ENCODE measurements around the gene CDH8.

CDH8 gene
- long read RNA-seq, donor 1, partial matches to known transcripts = 0 of 2 reads
- long read RNA-seq, donor 1, other reads (novel, unspliced or antisense) = 0 of 2 reads
- long read RNA-seq, donor 2 = 0 reads
- long read RNA-seq, donor 3, partial matches to known transcripts = 0 of 1 reads
- long read RNA-seq, donor 3, other reads (novel, unspliced or antisense) = 0 of 1 reads
- long read RNA-seq, donor 4 = 0 reads
- long read RNA-seq, donor 5 = 0 reads
- long read RNA-seq, donor 6, full-length matches to known transcripts = 1 of 1 reads
- long read RNA-seq, donor 6, partial matches to known transcripts = 0 of 1 reads
- long read RNA-seq, donor 6, other reads (novel, unspliced or antisense) = 0 of 1 reads
- long read RNA-seq, donor 7 = 0 reads
- long read RNA-seq, donor 8 = 0 reads

GRCh38 chr16:62036101-62036801 lies at the start of gene CDH8:
Gene CDH8 (minus strand): TSS chr16:62036438. CDS start chr16:62021403, 15,035 bp downstream.
- peak; percentile 71 for DNase-seq

DNA sequence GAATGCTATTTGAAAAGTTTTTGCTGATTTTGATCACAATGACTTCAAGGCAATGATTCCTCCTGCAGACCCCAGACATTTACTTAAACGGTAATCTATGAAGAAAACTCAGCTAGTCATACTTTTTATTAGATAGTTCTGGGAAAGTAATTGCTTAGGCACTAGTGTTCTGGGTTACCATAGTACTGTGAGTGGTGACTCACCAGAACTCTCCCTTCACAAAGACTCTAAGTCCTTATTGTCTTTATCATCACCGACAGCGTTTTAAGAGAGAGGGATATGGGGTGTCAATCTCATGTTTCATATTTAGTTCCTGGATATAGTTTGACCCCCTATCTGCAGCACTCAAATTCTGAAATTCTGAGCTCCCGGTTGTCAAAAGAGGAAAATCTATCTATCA lies 43.0 kb upstream of the CDH8 start:
- DNase-seq = no peak

GRCh38 chr16:62077998-62078397 lies 41.8 kb upstream of the CDH8 start:
- DNase-seq = no peak

- no peak for DNase-seq
These were observed 40.6 kb upstream of the CDH8 start for GRCh38 chr16:62076886-62077285.

DNA sequence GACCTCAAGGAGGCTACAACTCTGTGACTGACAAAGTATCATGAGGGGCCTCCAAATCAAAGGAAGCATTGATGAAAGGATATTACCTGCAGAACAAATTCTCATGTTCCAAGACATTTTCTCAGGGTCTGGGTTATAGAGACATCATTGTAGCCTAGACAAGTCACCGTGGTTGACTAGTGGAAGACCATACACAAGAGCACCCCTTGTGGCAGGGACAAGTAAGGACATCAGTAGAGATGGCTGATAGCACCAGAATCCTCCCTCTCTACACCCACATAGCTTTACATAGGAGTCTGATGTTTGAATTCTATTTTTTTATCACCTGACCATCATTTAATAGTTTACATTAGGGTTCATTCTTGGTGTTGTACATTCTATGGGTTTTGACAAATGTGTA lies 32.5 kb upstream of the CDH8 start:
- no peak for DNase-seq

DNA sequence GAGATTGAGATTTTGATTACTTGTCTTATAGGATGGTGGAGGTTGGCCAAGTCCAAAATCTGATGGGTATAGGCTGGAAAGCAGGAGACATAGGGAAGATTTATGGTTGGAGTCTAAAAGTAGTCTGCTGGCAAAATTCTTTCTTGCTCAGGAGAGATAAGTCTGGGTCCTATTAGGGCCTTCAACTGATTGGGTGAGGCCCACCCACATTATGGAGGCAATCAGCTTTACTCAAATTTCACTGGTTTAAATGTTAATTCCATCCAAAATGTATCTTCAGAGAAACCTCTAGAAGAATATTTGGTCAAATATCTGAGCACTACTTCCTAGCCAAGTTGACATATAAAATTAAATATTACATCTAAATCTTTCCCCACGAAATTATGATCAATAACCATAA lies 31.7 kb upstream of the CDH8 start:
- no peak for DNase-seq

DNA sequence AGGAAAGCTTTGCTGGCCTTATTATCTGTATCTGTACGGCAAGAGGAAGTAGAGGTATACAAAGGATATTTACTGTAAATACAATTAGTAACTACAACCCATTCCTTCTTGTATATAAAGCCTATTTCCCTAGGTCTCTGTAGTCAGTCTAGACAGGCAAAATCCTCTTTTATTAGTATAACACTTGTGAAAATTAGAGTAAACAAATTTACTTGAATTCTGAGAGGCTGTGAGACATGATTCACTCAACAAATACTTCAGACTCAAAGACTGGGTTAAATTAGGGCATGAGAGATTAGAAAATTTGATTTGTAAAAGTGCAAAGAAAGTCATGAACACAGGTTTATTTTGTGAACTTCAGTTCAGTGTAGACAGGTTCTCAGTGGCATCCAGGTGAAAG lies 30.9 kb upstream of the CDH8 start:
- no peak for DNase-seq

DNA sequence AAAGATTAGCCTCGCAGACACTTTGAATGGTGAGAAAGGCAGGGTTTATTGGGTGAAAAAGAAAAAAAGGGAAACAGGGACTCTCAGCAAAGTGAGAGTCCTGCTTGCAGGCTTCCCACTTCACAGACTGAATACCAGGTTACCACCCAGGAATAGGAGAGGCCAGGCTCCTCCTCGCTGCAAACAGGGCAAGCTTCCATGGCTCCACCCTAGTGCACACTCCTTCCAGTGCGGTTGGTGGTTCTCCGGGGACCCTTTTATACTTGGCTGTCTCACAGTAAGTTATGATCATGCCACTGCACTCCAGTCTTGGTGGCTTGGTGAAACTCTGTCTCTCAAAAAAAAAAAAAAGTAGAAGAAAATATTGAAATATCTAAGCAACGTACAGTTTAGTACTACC lies 30.5 kb upstream of the CDH8 start:
- no peak for DNase-seq

- no peak for DNase-seq
These were observed 27.9 kb upstream of the CDH8 start for GRCh38 chr16:62064173-62064572.

DNA sequence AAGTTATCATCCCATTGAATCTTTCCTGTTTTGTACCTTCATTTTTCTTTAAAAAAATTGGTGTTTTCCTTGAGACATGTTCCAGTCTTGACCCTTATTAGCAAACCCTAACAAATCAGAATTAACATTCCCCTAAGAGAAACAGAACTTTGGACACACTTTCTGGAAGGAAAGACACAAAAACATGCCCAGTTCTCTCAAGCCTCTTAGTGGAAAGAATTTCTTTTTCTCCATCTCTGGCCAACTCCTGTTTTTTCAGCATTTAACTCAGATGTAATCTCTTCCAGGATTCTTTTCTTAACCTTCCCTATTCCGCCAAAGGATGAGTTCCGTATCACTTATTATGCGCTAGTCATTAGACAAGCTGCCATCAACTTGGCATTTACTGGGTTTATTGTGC lies 23.9 kb upstream of the CDH8 start:
- DNase-seq = no peak

- DNase-seq = no peak
These were observed 23.3 kb upstream of the CDH8 start for GRCh38 chr16:62059527-62059926.

GRCh38 chr16:62058412-62058811 lies 22.2 kb upstream of the CDH8 start:
- DNase-seq = no peak

DNA sequence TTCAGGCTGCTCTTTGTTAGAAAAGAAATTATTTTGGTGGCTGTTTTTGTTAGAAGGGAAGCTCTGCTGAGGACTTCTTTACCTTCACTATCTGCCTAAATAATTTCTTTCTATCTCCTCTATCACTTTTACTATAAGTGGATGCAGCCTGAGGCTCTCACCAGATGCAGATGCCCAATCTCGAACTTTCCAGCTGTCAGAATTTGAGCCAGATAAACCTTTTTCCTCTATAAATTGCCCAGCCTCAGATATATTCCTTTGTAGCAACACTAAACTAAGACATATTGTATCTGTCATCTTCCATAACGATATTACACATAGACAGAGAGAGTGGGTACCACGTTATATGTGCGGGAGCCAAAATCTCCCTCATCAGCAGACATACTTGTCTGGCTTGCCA lies 15.7 kb upstream of the CDH8 start:
- DNase-seq = no peak

DNA sequence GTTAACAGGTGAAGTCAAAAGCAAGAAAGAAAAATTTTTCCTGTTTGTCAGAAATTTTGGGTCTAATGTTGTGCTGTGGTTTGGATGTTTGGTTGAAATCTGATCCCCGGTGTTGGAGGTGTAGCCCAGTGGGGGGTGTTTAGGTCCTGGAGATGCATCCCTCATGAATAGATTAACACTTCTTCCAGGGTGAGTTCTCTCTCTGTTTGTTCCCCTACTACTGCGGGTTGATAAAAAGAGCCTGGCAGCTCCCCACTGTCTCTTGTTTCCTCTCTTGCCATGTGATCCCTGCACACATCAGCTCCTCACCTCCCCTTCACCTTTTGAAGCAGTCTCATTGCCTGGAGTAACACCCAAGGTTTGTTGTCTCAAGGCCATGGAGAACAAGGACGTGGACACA lies 14.6 kb upstream of the CDH8 start:
- no peak for DNase-seq

- DNase-seq = no peak
These were observed 10.6 kb upstream of the CDH8 start for GRCh38 chr16:62046801-62047200.

DNA sequence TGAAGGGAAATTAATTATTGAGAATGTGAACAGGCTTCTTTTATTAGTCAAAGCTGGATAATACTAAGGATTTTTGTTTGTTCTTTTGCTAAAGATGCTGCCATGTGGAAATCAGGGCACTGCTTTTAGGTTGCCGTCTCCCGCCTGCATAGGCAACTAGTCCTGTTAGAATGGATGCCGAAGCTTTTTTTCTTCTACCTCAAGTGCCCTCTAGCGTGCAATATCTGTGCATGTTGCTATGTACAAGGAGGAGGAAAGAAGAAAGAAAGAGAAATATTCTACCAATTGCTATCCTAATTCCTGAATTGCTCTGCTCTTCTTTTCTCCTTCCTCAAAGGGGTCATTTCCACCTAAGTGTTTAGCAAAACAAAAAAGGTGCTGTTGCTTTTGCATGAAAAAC lies 5.2 kb upstream of the CDH8 start:
- DNase-seq = peak; percentile 15

DNA sequence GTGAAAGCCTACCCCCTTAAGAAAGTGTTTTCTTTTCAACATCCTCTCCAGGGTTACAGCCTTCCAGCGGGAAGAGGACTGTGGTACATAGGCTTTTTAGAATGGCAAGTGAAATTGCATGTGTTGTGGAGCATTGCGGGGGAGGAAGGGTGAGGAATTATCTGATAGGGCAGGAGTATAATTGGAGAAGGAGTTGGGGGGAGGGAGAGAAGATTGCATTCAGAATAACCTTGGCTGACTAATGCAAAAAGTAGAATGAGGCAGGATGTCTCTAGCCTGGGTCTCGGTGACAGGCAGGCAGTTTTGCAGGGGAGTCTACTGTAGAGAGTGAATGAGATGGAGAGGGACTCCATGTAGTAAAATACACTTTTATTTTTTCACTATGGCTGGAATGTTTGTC lies 2.4 kb upstream of the CDH8 start:
- DNase-seq = no peak

DNA sequence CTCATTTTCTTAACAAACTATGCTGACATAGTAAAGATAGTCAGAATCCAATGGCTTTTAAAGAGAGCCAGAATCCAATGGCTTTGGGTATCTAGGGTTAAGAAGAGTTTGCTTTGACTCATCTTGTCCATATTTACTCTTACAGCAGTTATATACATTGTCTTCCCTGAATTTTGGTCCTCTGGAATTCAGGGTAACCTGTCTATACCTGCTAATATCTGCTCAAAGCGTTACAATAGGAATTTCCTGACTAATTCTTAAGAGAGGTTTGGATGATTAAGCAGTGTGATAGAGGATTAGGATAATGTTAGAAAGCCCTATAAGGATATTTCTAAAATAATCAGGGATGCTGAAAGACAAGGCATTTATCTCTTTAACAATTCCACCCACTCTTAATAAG lies 2.0 kb upstream of the CDH8 start:
- no peak for DNase-seq

GRCh38 chr16:62036802-62037135 lies 531 bp upstream of the CDH8 start:
- DNase-seq = no peak

GRCh38 chr16:62035115-62036092 lies 834 bp downstream of the CDH8 start:
- peak; percentile 73 for DNase-seq

- DNase-seq = peak; percentile 19
These were observed 1.8 kb downstream of the CDH8 start for GRCh38 chr16:62034231-62035114.

GRCh38 chr16:62033065-62033464 lies 3.2 kb downstream of the CDH8 start:
- no peak for DNase-seq

Data from right kidney (tissue), 9 donors.